Gastroesophageal sphincter (tissue), 4 donors: ENCODE data around the gene SCIN. TPM values are rescaled to one million over a fixed set of nuclear protein-coding genes. Genes with fewer than 3 reads are reported as not detected.

ENCODE experiments used
- ATAC-seq: fragments of 150-250 bp; one replicate; pipeline ENCODE4 v1.9.1; 2016; ENCODE audit warnings: mild to moderate bottlenecking, moderate library complexity
- H3K27ac ChIP-seq, 4 donors: fragments of 200-600 bp; sonication (generic) in 3 of 4; 1 replicate in 3 of 4; 2 replicates in 1 of 4; pipeline ENCODE4 v1.5.1; 2016 to 2019
- H3K27me3 ChIP-seq: fragments of 200-600 bp; sonication (generic); one replicate; pipeline ENCODE4 v1.5.1; 2019
- H3K36me3 ChIP-seq, 2 donors: fragments of 200-600 bp; sonication (generic); one replicate each; pipeline ENCODE4 v1.5.1; 2019; ENCODE audit warnings: control low read depth in 1 of 2
- H3K4me1 ChIP-seq, 3 donors: fragments of 200-600 bp; sonication (generic); 1 replicate in 2 of 3; 2 replicates in 1 of 3; pipeline ENCODE4 v1.5.1; 2016 to 2019; ENCODE audit warnings: control low read depth in 2 of 3
- H3K4me3 ChIP-seq, 2 donors: fragments of 200-600 bp; sonication (generic); one replicate each; pipeline ENCODE4 v1.5.1; 2019; ENCODE audit warnings: mild to moderate bottlenecking in 1 of 2, moderate library complexity in 1 of 2
- H3K9me3 ChIP-seq, 3 donors: fragments of 200-600 bp; sonication (generic); one replicate each; pipeline ENCODE4 v1.5.1; 2017 to 2019; ENCODE audit warnings: control low read depth in 2 of 3
- EP300 ChIP-seq: sonication (generic); formaldehyde crosslinking; IDR thresholded peaks from one replicate; pipeline ENCODE4 v1.6.1; 2017; ENCODE audit warnings: antibody characterized with exemption, mild to moderate bottlenecking
- POLR2A ChIP-seq, 2 donors: fragments of 450-650 bp; IDR thresholded peaks; one replicate each; pipeline ENCODE4 v1.6.1; 2017; ENCODE audit warnings: antibody characterized with exemption in 2 of 2, mild to moderate bottlenecking in 2 of 2, moderate library complexity in 1 of 2
- POLR2AphosphoS5 ChIP-seq: sonication (generic); formaldehyde crosslinking; IDR thresholded peaks from one replicate; pipeline ENCODE4 v1.6.1; 2017; ENCODE audit warnings: antibody characterized with exemption
- WGBS, 2 donors: methylation state at CpG; one replicate each; pipeline ENCODE4 v1.1.5; 2018; ENCODE audit warnings: low coverage in 1 of 2; 5-methylcytosine and 5-hydroxymethylcytosine counted together
- total RNA-seq, 4 donors: library from RNA; depleted of rRNA; stranded (reverse); fragments of >200 nt; gene quantifications; one replicate each; pipeline ENCODE4 v1.1.0, GENCODE V29; 2016
- TF ChIP-seq, protein P1 (sequence below), 4 experiments: fragments of 200-600 bp in 2 of 4; fragments of 450-650 bp in 2 of 4; sonication (generic) in 1 of 4; IDR thresholded peaks; one replicate each; pipeline ENCODE4 v1.5.1; 2017 to 2019; ENCODE audit warnings: antibody characterized with exemption in 4 of 4, mild to moderate bottlenecking in 2 of 4, moderate library complexity in 2 of 4

SCIN gene
- total RNA-seq, 4 donors from 2014 or later: 0.62 to 5.8 (median 2.3) TPM

DNA sequence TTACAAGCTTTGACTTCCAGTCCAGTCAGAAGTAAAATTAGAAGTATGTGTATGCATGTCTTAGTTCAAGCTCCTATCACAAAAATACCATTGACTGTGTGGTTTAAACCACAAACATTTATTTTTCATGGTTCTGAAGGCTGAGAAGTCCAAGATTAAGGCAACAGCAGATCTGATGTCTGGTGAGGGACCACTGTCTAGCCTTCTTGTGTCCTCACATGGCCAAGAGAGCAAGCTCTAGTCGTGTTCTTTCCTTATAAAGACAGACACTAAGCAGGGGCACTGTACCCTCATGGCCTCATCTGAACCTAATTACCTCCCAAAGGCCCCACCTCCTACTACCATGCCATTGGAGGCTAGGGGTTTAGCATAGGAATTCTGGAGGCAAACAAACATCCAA lies 75.6 kb downstream of the SCIN start:
- no peak for TF ChIP-seq POLR2A (IDR thresholded peaks at IDR 0.05)
- TF ChIP-seq, protein P1, sequence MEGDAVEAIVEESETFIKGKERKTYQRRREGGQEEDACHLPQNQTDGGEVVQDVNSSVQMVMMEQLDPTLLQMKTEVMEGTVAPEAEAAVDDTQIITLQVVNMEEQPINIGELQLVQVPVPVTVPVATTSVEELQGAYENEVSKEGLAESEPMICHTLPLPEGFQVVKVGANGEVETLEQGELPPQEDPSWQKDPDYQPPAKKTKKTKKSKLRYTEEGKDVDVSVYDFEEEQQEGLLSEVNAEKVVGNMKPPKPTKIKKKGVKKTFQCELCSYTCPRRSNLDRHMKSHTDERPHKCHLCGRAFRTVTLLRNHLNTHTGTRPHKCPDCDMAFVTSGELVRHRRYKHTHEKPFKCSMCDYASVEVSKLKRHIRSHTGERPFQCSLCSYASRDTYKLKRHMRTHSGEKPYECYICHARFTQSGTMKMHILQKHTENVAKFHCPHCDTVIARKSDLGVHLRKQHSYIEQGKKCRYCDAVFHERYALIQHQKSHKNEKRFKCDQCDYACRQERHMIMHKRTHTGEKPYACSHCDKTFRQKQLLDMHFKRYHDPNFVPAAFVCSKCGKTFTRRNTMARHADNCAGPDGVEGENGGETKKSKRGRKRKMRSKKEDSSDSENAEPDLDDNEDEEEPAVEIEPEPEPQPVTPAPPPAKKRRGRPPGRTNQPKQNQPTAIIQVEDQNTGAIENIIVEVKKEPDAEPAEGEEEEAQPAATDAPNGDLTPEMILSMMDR (IDR thresholded peaks at IDR 0.05): no peak
- no peak for TF ChIP-seq EP300
- TF ChIP-seq POLR2AphosphoS5: no peak
- H3K36me3 ChIP-seq: no peaks in the 10 kb centered on the region
- WGBS, 2 donors: 50 to 91% methylated on average over 1 of the region's 1 CpG

GRCh38 chr7:12647364-12648219 lies 77.1 kb downstream of the SCIN start:
- H3K27me3 ChIP-seq: no peaks in the 10 kb centered on the region
- no peaks in the 10 kb centered on the region for H3K4me1 ChIP-seq
- WGBS, 2 donors: 71 to 72% methylated on average over 6 of the region's 6 CpGs
- ATAC-seq: no peak
- no peak overlapping the region for H3K27ac ChIP-seq
- H3K4me3 ChIP-seq: no peak overlapping the region
- H3K36me3 ChIP-seq: no peaks in the 10 kb centered on the region
- TF ChIP-seq POLR2A (IDR thresholded peaks at IDR 0.05) (no peak), EP300 (no peak), POLR2AphosphoS5 (no peak)
- TF ChIP-seq, protein P1 (IDR thresholded peaks at IDR 0.05): no peak
- no peaks in the 10 kb centered on the region for H3K9me3 ChIP-seq

More for the DNA sequence above, 75.6 kb downstream of the SCIN start:
- Histone ChIP-seq H3K4me1 (no peaks in the 10 kb centered on the region), H3K4me3 (no peak overlapping the region), H3K27ac (no peak overlapping the region), H3K27me3 (no peaks in the 10 kb centered on the region), H3K9me3 (no peaks in the 10 kb centered on the region)
- no peak for ATAC-seq

DNA sequence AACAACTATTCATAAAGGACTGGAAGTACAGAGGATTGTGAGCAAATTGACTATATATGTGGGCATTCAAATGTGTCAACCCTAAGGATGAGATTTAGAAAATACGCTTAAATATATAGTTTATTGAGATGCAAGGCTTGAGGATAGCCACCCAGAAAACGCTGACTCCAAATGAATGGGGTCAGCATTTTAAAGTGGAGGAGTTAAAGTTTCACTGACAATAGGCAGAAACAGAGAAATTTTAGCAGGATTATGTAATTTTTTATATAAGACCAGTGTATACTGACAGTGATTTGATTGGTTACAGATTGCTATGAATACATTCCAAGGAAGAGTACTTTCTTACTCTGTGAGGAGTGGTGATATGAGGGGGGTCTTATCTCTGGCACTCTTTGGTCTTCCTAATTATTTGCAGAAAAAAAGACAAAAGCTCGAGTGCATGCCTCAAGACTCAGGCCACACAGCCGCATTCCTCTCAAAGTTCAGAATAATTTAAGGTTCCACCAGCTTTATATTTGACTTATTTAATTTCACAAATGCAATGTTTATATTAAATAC lies 78.3 kb downstream of the SCIN start:
- TF ChIP-seq, protein P1 (IDR thresholded peaks at IDR 0.05): no peak
- TF ChIP-seq EP300: no peak
- TF ChIP-seq POLR2A (IDR thresholded peaks at IDR 0.05): no peak
- no peak for TF ChIP-seq POLR2AphosphoS5
- ATAC-seq: no peak
- WGBS, 2 donors: 68 to 76% methylated on average over 4 of the region's 4 CpGs
- Histone ChIP-seq H3K27me3 (no peaks in the 10 kb centered on the region), H3K27ac (no peak overlapping the region), H3K36me3 (no peaks in the 10 kb centered on the region), H3K4me3 (no peak overlapping the region), H3K4me1 (no peaks in the 10 kb centered on the region), H3K9me3 (no peaks in the 10 kb centered on the region)

DNA sequence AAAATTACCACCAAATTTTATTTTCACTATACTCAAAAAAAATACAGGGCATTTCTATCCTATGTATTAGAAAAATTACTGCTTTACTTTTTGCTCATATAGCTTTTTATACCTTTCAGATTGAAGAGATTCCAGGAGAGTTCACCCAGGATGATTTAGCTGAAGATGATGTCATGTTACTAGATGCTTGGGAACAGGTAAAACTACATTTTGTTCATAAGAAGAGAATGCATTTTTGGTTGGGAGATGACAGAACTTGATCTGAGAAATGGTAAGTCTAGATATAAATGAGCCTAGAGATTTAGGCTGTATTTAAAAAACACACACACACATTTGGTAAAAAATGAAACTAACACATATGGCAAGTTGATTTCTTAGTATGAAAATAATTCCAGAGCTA lies 78.8 kb downstream of the SCIN start:
- Histone ChIP-seq H3K27me3 (no peaks in the 10 kb centered on the region), H3K36me3 (no peaks in the 10 kb centered on the region), H3K4me3 (no peak overlapping the region), H3K4me1 (no peaks in the 10 kb centered on the region), H3K27ac (no peak overlapping the region), H3K9me3 (no peaks in the 10 kb centered on the region)
- TF ChIP-seq EP300 (no peak), POLR2A (IDR thresholded peaks at IDR 0.05) (no peak), POLR2AphosphoS5 (no peak)
- TF ChIP-seq, protein P1 (IDR thresholded peaks at IDR 0.05): no peak
- ATAC-seq: no peak

DNA sequence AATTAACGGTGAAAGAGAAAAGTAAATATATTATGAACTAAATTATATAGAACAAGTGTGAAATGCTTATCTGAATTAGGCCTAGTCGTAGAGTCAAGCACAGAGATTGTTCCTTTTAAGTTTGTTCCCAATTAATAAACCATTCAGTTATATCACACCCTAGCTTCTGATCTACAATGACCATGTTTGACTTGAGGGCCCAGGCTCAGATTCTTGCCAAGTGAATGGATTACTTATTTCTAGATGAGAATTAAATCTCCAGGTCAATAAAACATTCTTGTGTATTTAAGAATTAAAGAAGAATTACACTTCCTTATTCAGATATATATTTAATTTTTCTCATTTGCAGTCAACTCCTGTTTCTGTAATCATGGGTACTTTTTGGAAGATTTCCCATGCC lies 79.6 kb downstream of the SCIN start:
- ATAC-seq: no peak
- TF ChIP-seq, protein P1 (IDR thresholded peaks at IDR 0.05): no peak
- no peak for TF ChIP-seq POLR2AphosphoS5
- TF ChIP-seq EP300: no peak
- TF ChIP-seq POLR2A (IDR thresholded peaks at IDR 0.05): no peak

More for the DNA sequence above, 79.6 kb downstream of the SCIN start:
- no peaks in the 10 kb centered on the region for H3K4me1 ChIP-seq
- H3K9me3 ChIP-seq: no peaks in the 10 kb centered on the region
- WGBS, 2 donors: 83 to 100% methylated on average over 2 of the region's 2 CpGs
- H3K36me3 ChIP-seq: no peaks in the 10 kb centered on the region
- H3K27ac ChIP-seq: no peak overlapping the region
- H3K27me3 ChIP-seq: no peaks in the 10 kb centered on the region
- H3K4me3 ChIP-seq: no peak overlapping the region
